HUES6 (cell line): Measurements from ENCODE around the gene CEP152.
"Not testable (repeated sequence)": the region's sequence is repeated elsewhere in the genome, so short reads cannot be mapped to it uniquely, and the experiment has no call there.

Experiments used
- H3K27ac ChIP-seq: 2 replicates; pipeline ENCODE4 v1.7.0; 2013; ENCODE audit warnings: low read depth, mild to moderate bottlenecking, low read length, inconsistent platforms
- H3K27me3 ChIP-seq: 2 replicates; pipeline ENCODE4 v1.6.1; 2013; ENCODE audit warnings: low read length; ENCODE audit not compliant: control insufficient read depth, insufficient read depth
- H3K36me3 ChIP-seq: 2 replicates; pipeline ENCODE4 v1.6.1; 2013; ENCODE audit warnings: low read length; ENCODE audit not compliant: control insufficient read depth, insufficient read depth
- H3K4me1 ChIP-seq: 2 replicates; pipeline ENCODE4 v1.6.1; 2013; ENCODE audit warnings: low read length; ENCODE audit not compliant: control insufficient read depth, insufficient read depth
- H3K4me3 ChIP-seq: 2 replicates; pipeline ENCODE4 v1.5.1; 2013; ENCODE audit warnings: low read depth, low read length
- H3K9ac ChIP-seq: one replicate; pipeline ENCODE4 v1.6.1; 2013; ENCODE audit warnings: mild to moderate bottlenecking, low read length
- H3K9me3 ChIP-seq: 2 replicates; pipeline ENCODE4 v1.6.1; 2013; ENCODE audit warnings: low read depth, low read length; ENCODE audit not compliant: control insufficient read depth, insufficient read depth

CEP152 gene

GRCh38 chr15:48794697-48795134 lies 16.2 kb downstream of the CEP152 start:
- Histone ChIP-seq H3K9me3 (no peaks in the 10 kb centered on the region), H3K4me1 (0 out of 2 replicates have a peak, but pooled peaks cover 7% of the 10 kb centered on the region), H3K9ac (no peak overlapping the region), H3K4me3 (no peak overlapping the region), H3K27ac (no peak overlapping the region), H3K27me3 (no peaks in the 10 kb centered on the region), H3K36me3 (peaks cover 34% of the 10 kb centered on the region)

DNA sequence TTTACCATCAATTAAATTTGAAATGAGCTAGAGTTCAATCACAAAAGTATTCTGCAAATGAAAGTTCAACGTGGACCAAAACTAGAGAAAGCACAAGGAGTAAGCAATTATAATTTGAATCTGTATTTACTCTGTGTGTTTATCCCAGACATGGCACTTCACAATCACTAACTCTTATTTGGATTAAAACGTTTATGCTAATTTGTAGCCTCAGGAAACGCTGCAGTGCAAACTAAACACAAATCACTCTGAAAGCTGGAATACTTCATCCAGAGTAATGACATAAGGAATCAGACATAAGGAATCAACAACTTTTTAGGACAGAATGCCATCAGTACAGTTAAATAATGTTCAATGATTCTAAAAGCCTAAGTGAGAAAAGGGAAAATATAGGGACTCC lies 18.5 kb downstream of the CEP152 start:
- no peak overlapping the region for H3K9ac ChIP-seq
- no peak overlapping the region for H3K4me3 ChIP-seq
- H3K27me3 ChIP-seq = no peaks in the 10 kb centered on the region
- no peaks in the 10 kb centered on the region for H3K9me3 ChIP-seq
- H3K4me1 ChIP-seq = no peaks in the 10 kb centered on the region
- H3K36me3 ChIP-seq = peaks cover 47% of the 10 kb centered on the region
- no peak overlapping the region for H3K27ac ChIP-seq

GRCh38 chr15:48790466-48791115 lies 20.3 kb downstream of the CEP152 start:
- H3K9ac ChIP-seq, H3K27ac ChIP-seq, H3K27me3 ChIP-seq, H3K4me1 ChIP-seq, H3K9me3 ChIP-seq, H3K4me3 ChIP-seq: not testable (repeated sequence)
- peaks cover 34% of the 10 kb centered on the region for H3K36me3 ChIP-seq

DNA sequence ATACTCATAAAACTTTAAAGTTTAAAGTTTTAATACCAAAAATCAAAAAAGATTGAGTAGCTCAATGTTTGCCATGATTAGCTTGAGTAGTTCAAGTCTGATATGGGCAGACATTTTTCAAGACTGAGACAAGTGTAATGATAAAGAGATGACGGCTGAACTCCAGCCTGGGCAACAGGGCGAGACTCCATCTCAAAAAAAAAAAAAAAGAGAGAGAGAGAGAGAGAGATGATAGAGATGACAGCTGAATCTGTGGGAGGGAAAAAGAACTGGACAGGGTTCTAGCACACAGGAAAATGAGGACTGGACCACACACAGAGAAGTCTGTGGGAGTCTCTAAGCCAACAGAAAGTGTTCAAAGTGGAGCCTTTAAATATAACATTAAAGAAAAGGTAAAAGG lies 25.2 kb downstream of the CEP152 start:
- no peak overlapping the region for H3K4me3 ChIP-seq
- H3K9ac ChIP-seq = no peak overlapping the region
- no peaks in the 10 kb centered on the region for H3K4me1 ChIP-seq
- no peak overlapping the region for H3K27ac ChIP-seq
- peaks cover 44% of the 10 kb centered on the region for H3K36me3 ChIP-seq
- no peaks in the 10 kb centered on the region for H3K9me3 ChIP-seq
- no peaks in the 10 kb centered on the region for H3K27me3 ChIP-seq

DNA sequence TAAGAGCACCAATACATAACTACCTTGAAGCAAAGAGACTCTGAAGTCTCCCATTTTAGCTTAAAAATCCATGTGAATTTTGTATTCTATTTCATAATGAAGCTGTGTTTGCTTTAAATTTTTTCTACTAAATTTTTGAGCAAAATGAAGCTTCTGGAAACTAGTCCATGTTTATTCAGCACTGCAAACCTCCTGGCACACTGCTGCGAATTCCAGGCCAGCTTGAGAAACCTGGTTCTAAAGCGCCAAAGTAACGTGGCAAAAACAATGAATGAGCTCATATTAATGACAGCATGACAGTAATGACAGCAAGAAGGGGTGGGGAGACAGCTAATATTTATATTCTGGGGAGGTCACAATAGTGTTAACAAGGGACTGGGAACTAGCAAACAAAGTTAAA lies 25.7 kb downstream of the CEP152 start:
- Histone ChIP-seq H3K4me1 (no peaks in the 10 kb centered on the region), H3K4me3 (no peak overlapping the region), H3K27ac (no peak overlapping the region), H3K9ac (no peak overlapping the region), H3K9me3 (no peaks in the 10 kb centered on the region), H3K36me3 (peaks cover 49% of the 10 kb centered on the region), H3K27me3 (no peaks in the 10 kb centered on the region)

DNA sequence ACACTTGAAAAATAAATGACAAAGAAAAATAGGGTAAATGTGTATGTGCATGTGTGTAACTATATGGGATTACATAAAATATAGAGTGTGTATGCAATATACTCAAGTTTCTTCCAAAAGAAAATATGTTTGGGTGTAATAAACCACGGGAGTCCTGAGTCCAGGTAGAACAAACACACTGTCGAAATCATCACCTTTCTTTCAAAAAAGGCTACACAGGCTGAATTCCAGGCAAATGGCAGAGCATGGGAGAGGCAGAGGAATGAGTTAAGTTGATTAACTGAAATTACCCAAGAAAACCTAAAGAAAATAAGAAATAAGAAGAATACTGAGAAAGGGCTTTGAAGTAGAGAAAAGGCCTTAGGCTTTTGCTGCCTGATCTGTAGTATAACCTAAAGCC lies 26.1 kb downstream of the CEP152 start:
- Histone ChIP-seq H3K36me3 (peaks cover 54% of the 10 kb centered on the region), H3K27ac (no peak overlapping the region), H3K9me3 (no peaks in the 10 kb centered on the region), H3K27me3 (no peaks in the 10 kb centered on the region), H3K4me3 (no peak overlapping the region), H3K4me1 (no peaks in the 10 kb centered on the region), H3K9ac (no peak overlapping the region)

- no peaks in the 10 kb centered on the region for H3K4me1 ChIP-seq
- H3K36me3 ChIP-seq = peaks cover 43% of the 10 kb centered on the region
- H3K9ac ChIP-seq = no peak overlapping the region
- H3K27ac ChIP-seq = no peak overlapping the region
- no peaks in the 10 kb centered on the region for H3K27me3 ChIP-seq
- no peak overlapping the region for H3K4me3 ChIP-seq
- no peaks in the 10 kb centered on the region for H3K9me3 ChIP-seq
Observed at GRCh38 chr15:48782911-48783310, 28.0 kb downstream of the CEP152 start.

DNA sequence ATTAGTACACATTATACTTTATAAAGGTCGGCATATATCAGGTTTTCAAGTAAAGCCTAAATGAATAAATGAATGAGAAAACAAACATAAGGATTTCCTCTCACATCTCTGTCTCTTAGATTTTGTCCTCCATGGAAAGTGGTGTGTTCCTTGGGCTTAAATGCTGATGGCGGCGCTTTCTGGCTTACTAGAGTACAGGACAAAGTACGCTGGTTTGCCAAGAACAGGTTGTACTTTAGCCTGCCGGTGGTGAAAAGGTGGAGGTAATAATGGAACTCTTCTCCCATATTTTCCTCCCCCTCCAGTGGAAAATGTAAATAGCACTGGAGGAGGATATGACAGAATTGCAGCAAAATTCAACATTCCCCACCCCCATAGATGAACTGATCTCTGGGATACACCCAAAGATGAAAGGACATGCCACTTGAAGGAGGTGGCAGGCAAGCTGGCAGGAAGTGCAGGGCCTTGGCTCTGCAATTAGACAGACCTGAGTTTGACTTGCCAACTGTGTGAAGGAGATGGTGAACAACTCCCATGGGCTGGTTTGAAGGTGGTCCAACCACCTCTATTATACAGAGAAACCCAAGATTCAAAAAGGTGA lies 29.3 kb downstream of the CEP152 start:
- Histone ChIP-seq H3K27me3 (no peaks in the 10 kb centered on the region), H3K9ac (no peak overlapping the region), H3K9me3 (no peaks in the 10 kb centered on the region), H3K4me1 (no peaks in the 10 kb centered on the region), H3K27ac (no peak overlapping the region), H3K36me3 (peaks cover 40% of the 10 kb centered on the region), H3K4me3 (no peak overlapping the region)

DNA sequence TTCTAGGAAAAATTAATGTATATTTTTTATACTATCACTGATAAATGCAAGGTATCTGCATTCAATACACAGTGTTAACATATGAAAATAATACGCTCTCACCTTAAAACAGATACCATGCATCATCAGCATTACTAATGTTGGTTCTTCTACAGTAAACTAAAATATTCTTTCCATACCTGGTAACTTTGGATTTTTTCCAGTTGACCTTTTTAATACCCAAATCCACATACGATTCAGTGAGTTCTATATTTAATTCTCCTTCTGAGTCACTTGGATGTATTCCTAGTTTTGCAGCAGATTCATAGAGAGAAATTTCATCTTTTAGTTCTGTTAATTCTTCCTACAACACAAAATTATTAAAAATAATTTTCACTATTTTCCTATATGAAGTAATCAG lies 29.9 kb downstream of the CEP152 start:
- Histone ChIP-seq H3K27me3 (no peaks in the 10 kb centered on the region), H3K9ac (no peak overlapping the region), H3K27ac (no peak overlapping the region), H3K36me3 (peaks cover 40% of the 10 kb centered on the region), H3K4me1 (no peaks in the 10 kb centered on the region), H3K4me3 (no peak overlapping the region), H3K9me3 (no peaks in the 10 kb centered on the region)

GRCh38 chr15:48778331-48778730 lies 32.5 kb downstream of the CEP152 start:
- H3K27me3 ChIP-seq = no peaks in the 10 kb centered on the region
- H3K9me3 ChIP-seq = no peaks in the 10 kb centered on the region
- peaks cover 36% of the 10 kb centered on the region for H3K36me3 ChIP-seq
- H3K4me3 ChIP-seq = no peak overlapping the region
- no peak overlapping the region for H3K9ac ChIP-seq
- H3K27ac ChIP-seq = no peak overlapping the region
- no peaks in the 10 kb centered on the region for H3K4me1 ChIP-seq

- Histone ChIP-seq H3K4me1 (no peaks in the 10 kb centered on the region), H3K4me3 (no peak overlapping the region), H3K9ac (no peak overlapping the region), H3K27ac (no peak overlapping the region), H3K36me3 (peaks cover 31% of the 10 kb centered on the region), H3K27me3 (no peaks in the 10 kb centered on the region), H3K9me3 (no peaks in the 10 kb centered on the region)
Observed at GRCh38 chr15:48777645-48778330, 33.1 kb downstream of the CEP152 start.
